GM20000 (cell line): ENCODE results near the gene PTPRN2.
"Not testable (repeated sequence)": the region's sequence is repeated elsewhere in the genome, so short reads cannot be mapped to it uniquely, and the experiment has no call there.

ENCODE experiments used
- DNase-seq: peaks from one replicate; pipeline ENCODE4 v3.0.0; 2012; ENCODE audit warnings: low spot score
- CTCF ChIP-seq: IDR thresholded peaks from 2 replicates; pipeline ENCODE4 v1.5.1; 2012; ENCODE audit warnings: mild to moderate bottlenecking, control low read depth; ENCODE audit errors: extremely low read depth, missing control alignments

PTPRN2 gene

GRCh38 chr7:157784041-157784835 is 803.4 kb downstream of the PTPRN2 start:
- no peak for DNase-seq
- TF ChIP-seq CTCF, result no peak

- DNase-seq, result no peak
- TF ChIP-seq CTCF, result no peak
These were observed 805.6 kb downstream of the PTPRN2 start for GRCh38 chr7:157782041-157782440.

GRCh38 chr7:157780721-157781120 is 806.9 kb downstream of the PTPRN2 start:
- no peak for TF ChIP-seq CTCF
- no peak for DNase-seq

- no peak for DNase-seq
- no peak for TF ChIP-seq CTCF
These were observed 807.3 kb downstream of the PTPRN2 start for GRCh38 chr7:157780312-157780711.

- no peak for DNase-seq
- no peak for TF ChIP-seq CTCF
These were observed 808.4 kb downstream of the PTPRN2 start for GRCh38 chr7:157779206-157779605.

GRCh38 chr7:157777194-157777762 is 810.3 kb downstream of the PTPRN2 start:
- not testable (repeated sequence) for DNase-seq

- no peak for TF ChIP-seq CTCF
- DNase-seq, result no peak
These were observed 811.9 kb downstream of the PTPRN2 start for GRCh38 chr7:157775560-157776332.
